Stomach smooth muscle (tissue), 2 donors: ENCODE measurements around the gene CD99.

Experiments used
- H3K27ac ChIP-seq: one replicate; pipeline ENCODE4 v1.7.0; 2013; ENCODE audit warnings: mild to moderate bottlenecking, low read length, inconsistent platforms
- H3K27me3 ChIP-seq, 2 donors: one replicate each; pipeline ENCODE4 v1.7.0; 2013; ENCODE audit warnings: low read length in 2 of 2; ENCODE audit not compliant: insufficient read depth in 2 of 2, control insufficient read depth in 1 of 2
- H3K36me3 ChIP-seq, 2 donors: one replicate each; pipeline ENCODE4 v1.7.0; 2013; ENCODE audit warnings: low read length in 2 of 2; ENCODE audit not compliant: control insufficient read depth in 2 of 2, insufficient read depth in 2 of 2
- H3K4me1 ChIP-seq: one replicate; pipeline ENCODE4 v1.7.0; 2013; ENCODE audit warnings: low read length; ENCODE audit not compliant: control insufficient read depth, insufficient read depth
- H3K4me3 ChIP-seq, 2 donors: one replicate each; pipeline ENCODE4 v1.7.0; 2013; ENCODE audit warnings: low read length in 2 of 2
- H3K9ac ChIP-seq, 2 donors: one replicate each; pipeline ENCODE4 v1.7.0; 2013; ENCODE audit warnings: low read length in 2 of 2, mild to moderate bottlenecking in 1 of 2
- H3K9me3 ChIP-seq, 2 donors: one replicate each; pipeline ENCODE4 v1.7.0; 2013; ENCODE audit warnings: low read length in 2 of 2; ENCODE audit not compliant: control insufficient read depth in 2 of 2
- donor health status: healthy.
- donor health status: Pancreatic carcinoma.

The CD99 gene

DNA sequence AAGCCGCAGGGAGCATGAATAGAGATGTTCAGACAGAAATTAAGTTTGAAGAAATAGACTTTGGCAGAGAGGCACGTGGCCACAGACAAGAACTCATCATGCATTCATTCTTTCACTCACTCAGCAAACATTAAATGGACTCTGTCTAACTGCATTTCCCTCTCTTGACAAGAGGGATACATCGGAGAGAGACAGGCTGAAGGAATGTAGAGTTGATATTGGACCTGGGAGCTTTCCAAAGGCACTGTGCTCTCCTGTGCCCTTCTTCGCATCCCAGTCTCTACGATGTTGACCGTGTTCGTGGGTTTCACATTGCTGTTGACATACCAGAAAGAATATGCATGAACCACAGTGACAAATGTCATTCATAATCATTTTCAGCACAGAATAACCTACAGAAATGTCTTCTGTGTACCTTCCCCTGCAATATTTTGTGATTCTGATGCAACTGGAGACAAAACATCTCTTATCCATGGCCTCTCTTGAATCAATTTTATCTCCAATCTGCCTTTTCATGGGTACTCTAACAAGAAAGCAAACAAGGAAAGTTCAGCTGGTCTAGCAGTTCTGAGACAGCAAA lies 34.7 kb upstream of the CD99 start:
- Histone ChIP-seq H3K27me3 (no peaks in the 10 kb centered on the region), H3K4me1 (no peaks in the 10 kb centered on the region), H3K9me3 (no peaks in the 10 kb centered on the region), H3K27ac (no peak overlapping the region), H3K9ac (no peak overlapping the region), H3K4me3 (no peak overlapping the region), H3K36me3 (no peaks in the 10 kb centered on the region)

DNA sequence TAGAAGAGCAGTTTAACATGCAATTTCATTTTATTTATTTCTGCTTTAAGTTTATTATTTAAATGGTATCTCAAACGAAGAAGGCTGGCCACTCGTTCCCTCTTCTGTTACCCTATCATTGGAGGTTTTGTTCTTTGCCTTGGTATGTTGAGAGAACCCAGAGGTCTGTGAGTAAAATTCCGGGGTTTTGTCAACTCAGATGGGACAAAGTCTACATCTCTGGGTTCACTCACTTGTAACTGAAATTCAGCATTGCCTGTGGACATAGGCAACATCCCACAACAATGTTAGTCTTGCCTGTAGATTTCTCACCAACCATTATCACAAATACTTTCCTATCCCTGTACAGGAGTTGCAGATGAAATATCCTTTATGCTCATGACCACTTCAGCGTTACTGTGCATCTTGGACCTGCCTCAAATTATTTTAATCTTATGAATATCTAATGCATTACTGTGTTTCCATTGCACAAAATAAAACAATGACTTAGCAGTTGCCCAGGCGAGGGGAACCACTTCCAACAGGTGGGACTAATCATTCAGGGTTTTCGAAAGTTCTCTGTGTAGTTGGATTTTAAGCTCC lies 33.5 kb upstream of the CD99 start:
- no peaks in the 10 kb centered on the region for H3K27me3 ChIP-seq
- H3K4me3 ChIP-seq: no peak overlapping the region
- no peak overlapping the region for H3K27ac ChIP-seq
- H3K9me3 ChIP-seq: no peaks in the 10 kb centered on the region
- no peak overlapping the region for H3K9ac ChIP-seq
- no peaks in the 10 kb centered on the region for H3K4me1 ChIP-seq
- H3K36me3 ChIP-seq: no peaks in the 10 kb centered on the region

GRCh38 chrX:2658585-2659292 lies 32.4 kb upstream of the CD99 start:
- H3K36me3 ChIP-seq: no peaks in the 10 kb centered on the region
- no peak overlapping the region for H3K27ac ChIP-seq
- no peaks in the 10 kb centered on the region for H3K9me3 ChIP-seq
- H3K27me3 ChIP-seq: no peaks in the 10 kb centered on the region
- no peak overlapping the region for H3K9ac ChIP-seq
- no peaks in the 10 kb centered on the region for H3K4me1 ChIP-seq
- no peak overlapping the region for H3K4me3 ChIP-seq

DNA sequence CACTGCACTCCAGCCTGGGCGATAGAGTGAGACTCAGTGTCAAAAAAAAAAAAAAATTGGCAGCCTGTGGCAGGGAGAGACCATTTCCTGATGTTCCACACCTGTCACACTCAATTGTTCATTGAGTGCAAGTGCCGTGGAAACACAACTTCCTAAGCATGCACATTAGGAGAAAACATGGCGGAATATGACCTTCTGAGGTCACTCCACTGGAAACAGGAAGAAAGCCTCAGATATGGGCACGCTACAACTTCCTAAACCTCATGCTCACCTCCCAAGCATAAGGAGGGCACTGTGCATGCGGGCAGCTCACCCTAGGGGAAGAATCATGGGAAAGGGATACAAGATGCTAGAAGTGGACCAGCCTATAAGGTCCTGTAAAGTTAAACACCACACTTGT lies 28.5 kb upstream of the CD99 start:
- Histone ChIP-seq H3K4me3 (no peak overlapping the region), H3K4me1 (no peaks in the 10 kb centered on the region), H3K9me3 (no peaks in the 10 kb centered on the region), H3K36me3 (no peaks in the 10 kb centered on the region), H3K9ac (no peak overlapping the region), H3K27me3 (no peaks in the 10 kb centered on the region), H3K27ac (no peak overlapping the region)

DNA sequence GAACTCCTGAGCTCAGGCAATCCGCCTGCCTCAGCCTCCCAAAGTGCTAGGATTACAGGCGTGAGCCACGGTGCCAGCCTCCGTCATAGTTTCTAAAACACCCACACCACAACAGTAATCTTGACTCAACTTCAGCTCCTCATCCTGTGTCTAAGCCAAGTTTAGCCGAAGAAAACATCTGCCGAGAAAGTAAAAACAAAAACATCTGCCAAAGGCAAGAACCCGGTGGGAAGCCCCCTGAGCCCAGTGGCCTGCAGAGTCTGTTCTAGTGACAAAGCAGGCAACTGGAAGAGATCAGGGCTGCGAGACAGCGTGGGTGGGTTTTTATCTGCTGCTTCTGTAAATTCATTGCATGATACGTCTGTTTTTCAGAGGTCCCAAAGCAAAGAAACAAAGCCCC lies 26.6 kb upstream of the CD99 start:
- H3K9ac ChIP-seq: no peak overlapping the region
- no peaks in the 10 kb centered on the region for H3K4me1 ChIP-seq
- H3K4me3 ChIP-seq: no peak overlapping the region
- no peaks in the 10 kb centered on the region for H3K36me3 ChIP-seq
- no peaks in the 10 kb centered on the region for H3K9me3 ChIP-seq
- H3K27ac ChIP-seq: no peak overlapping the region
- no peaks in the 10 kb centered on the region for H3K27me3 ChIP-seq

DNA sequence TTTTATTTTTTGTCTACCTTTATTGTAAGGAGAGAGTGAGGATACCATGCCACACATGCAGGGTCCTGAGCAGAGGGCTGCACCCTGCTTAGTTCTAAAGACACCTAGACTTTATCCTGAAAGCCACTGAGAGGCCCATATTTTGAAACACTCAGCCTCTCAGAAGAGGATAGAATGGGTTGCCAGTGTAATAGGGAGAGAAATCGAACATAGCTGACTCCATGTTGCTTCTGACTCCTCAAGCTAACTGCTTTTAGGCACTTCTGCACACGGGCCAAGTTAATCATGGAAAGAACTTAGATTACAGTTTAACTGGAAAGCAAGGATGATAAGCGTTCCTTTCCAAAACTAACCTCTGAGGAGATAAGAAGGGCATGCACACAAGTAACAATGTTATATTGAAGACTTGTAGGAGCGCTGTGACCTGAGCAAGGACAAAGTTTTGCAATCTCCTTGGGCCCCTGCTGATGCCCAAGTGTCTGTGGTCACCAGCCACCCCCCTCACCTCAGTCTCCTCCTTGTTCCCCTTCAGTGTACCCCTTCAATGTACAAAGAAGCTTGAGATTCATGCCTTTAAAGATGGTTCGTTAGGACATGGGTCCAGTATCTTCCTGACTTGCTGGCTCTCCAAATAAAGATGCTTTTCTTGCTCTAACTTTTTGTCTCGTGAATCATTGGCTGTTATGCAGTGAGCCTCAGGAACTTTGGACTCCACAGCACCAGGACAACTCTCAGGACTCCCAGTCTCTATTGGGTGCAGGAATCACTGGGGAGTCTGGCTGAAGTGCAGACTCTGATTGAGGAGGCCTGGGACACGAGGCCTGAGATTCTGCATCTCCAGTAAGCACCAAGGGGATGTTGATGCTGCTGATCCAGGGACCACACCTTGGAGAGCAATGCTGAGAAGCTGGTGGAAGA lies 25.4 kb upstream of the CD99 start:
- H3K4me1 ChIP-seq: no peaks in the 10 kb centered on the region
- no peak overlapping the region for H3K4me3 ChIP-seq
- H3K27me3 ChIP-seq: no peaks in the 10 kb centered on the region
- H3K36me3 ChIP-seq: no peaks in the 10 kb centered on the region
- no peak overlapping the region for H3K9ac ChIP-seq
- H3K9me3 ChIP-seq: no peaks in the 10 kb centered on the region
- H3K27ac ChIP-seq: no peak overlapping the region

DNA sequence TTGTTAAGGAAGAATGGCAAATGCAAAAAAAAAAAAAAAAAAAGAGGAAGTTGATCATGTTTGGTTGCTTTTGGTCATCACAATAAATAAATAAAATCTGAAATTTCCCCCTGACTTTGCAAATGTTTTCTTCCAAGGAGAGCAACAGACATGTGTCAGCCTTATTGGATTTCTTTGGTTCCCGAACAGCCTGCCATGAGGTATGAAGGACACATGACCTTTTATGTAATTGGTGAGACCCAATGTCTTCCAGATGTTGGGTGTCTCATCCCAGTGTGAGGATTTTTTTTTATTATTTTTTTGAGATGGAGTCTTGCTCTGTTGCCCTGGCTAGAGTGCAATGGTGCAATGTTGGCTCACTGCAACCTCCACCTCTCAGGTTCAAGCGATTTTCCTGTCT lies 24.6 kb upstream of the CD99 start:
- H3K9me3 ChIP-seq: no peaks in the 10 kb centered on the region

DNA sequence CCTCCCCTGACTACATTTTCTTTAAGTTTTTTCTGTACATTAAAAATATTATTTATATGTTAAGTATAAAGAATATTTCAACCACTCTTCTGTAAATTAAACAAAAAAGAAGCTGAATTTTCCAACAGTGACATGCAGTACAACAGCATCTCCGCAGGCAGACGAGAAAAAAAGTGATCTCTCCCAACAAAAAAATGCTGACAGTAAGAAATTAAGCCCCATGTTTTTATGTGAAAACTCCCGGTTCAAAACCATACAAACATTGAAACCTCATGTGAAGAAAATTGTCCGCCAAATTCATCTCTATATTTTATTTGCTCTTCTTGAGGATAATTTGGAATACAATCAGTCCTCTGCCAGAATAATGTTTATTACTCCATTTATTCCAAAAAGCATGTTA lies 20.1 kb upstream of the CD99 start:
- Histone ChIP-seq H3K9ac (no peak overlapping the region), H3K4me1 (no peaks in the 10 kb centered on the region), H3K9me3 (no peaks in the 10 kb centered on the region), H3K27ac (no peak overlapping the region), H3K27me3 (no peaks in the 10 kb centered on the region), H3K36me3 (no peaks in the 10 kb centered on the region), H3K4me3 (no peak overlapping the region)

More for the DNA sequence above, 24.6 kb upstream of the CD99 start:
- H3K36me3 ChIP-seq: no peaks in the 10 kb centered on the region
- H3K4me3 ChIP-seq: no peak overlapping the region
- H3K9ac ChIP-seq: no peak overlapping the region
- no peaks in the 10 kb centered on the region for H3K4me1 ChIP-seq
- H3K27ac ChIP-seq: no peak overlapping the region
- no peaks in the 10 kb centered on the region for H3K27me3 ChIP-seq

GRCh38 chrX:2672084-2672483 lies 19.0 kb upstream of the CD99 start:
- Histone ChIP-seq H3K4me1 (peaks cover under 1% of the 10 kb centered on the region), H3K36me3 (no peaks in the 10 kb centered on the region), H3K9ac (no peak overlapping the region), H3K27me3 (no peaks in the 10 kb centered on the region), H3K27ac (no peak overlapping the region), H3K9me3 (no peaks in the 10 kb centered on the region), H3K4me3 (no peak overlapping the region)

DNA sequence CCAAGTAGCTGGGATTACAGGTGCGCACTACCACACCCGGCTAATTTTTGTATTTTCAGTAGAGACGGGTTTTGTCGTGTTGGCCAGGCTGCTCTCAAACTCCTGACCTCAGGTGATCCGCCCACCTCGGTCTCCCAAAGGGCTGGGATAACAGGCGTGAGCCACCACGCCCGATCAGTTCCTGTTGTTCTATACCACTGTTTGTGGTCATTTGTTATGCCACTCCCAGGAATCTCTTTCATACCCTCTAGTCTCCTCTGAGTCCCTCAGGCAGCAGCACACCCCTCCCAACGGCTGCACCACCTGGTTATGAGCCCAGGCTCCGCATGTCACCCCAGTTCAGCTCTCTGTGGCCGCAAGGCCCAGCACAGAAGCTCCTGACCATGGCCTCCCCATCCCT lies 17.5 kb upstream of the CD99 start:
- Histone ChIP-seq H3K4me3 (no peak overlapping the region), H3K9me3 (no peaks in the 10 kb centered on the region), H3K36me3 (no peaks in the 10 kb centered on the region), H3K27me3 (no peaks in the 10 kb centered on the region), H3K27ac (no peak overlapping the region), H3K4me1 (peaks cover 10% of the 10 kb centered on the region), H3K9ac (no peak overlapping the region)
